A549 (cell line): ENCODE data around the gene CTDSPL. TPM values are rescaled to one million over a fixed set of nuclear protein-coding genes. Genes with fewer than 3 reads are reported as not detected.

Experiments used
- ATAC-seq, 2 experiments: fragments of 200-7000 bp in 1 of 2; fragments of >200 bp in 1 of 2; cut with Nextera tagmentation in 1 of 2; cut with Tn5 transposase in 1 of 2; 3 replicates each; pipeline versions ENCODE4 v1.8.0 to v1.9.1; 2018 to 2020; ENCODE audit warnings: mild to moderate bottlenecking in 1 of 2, moderate library complexity in 1 of 2
- CTCF ChIA-PET: fragments of 300-600 bp; sonication (Branson Sonifier 250); formaldehyde crosslinking; extraction: SDS; loops from one replicate; lab custom pipeline; 2021; ENCODE audit warnings: antibody characterized with exemption, inconsistent platforms; lab: Yijun Ruan, JAX
- POLR2A ChIA-PET: fragments of 350-600 bp; formaldehyde crosslinking; extraction: SDS; loops from one replicate; lab custom pipeline; 2021; ENCODE audit warnings: antibody characterized with exemption, inconsistent platforms; lab: Yijun Ruan, JAX
- DNase-seq, 2 experiments: peaks; one replicate each; pipeline versions ENCODE4 v3.0.0 to v3.0.0-alpha.2; 2011 to 2016; ENCODE audit warnings: low read depth in 1 of 2, low spot score in 1 of 2
- FAIRE-seq: peaks from 2 replicates; lab custom pipeline; 2011; peaks lifted over from hg19 to GRCh38; lab: Jason Lieb, UNC
- H3K27ac ChIP-seq, 2 experiments: fragments of >200 bp; sonication (Bioruptor Twin); formaldehyde crosslinking; 3 replicates each; pipeline ENCODE4 v1.5.1; 2016 to 2017
- H3K4me1 ChIP-seq: fragments of >200 bp; sonication (Bioruptor Twin); formaldehyde crosslinking; 3 replicates; pipeline ENCODE4 v1.6.1; 2016
- H3K4me2 ChIP-seq: fragments of >200 bp; sonication (Bioruptor Twin); formaldehyde crosslinking; 3 replicates; pipeline ENCODE4 v1.6.1; 2016
- H3K4me3 ChIP-seq: fragments of >200 bp; sonication (Bioruptor Twin); formaldehyde crosslinking; 3 replicates; pipeline ENCODE4 v1.5.1; 2016
- H3K9me3 ChIP-seq: fragments of >200 bp; sonication (Bioruptor Twin); formaldehyde crosslinking; 3 replicates; pipeline ENCODE4 v1.6.1; 2016
- BHLHE40 ChIP-seq: IDR thresholded peaks from 2 replicates; pipeline ENCODE4 v1.6.1; 2012; ENCODE audit warnings: low read depth, low read length, inconsistent platforms
- CBX8 ChIP-seq: fragments of 200-600 bp; sonication (generic); IDR thresholded peaks from 2 replicates; pipeline ENCODE4 v1.6.1; 2016
- CEBPB ChIP-seq, 2 experiments: fragments of >200 bp in 1 of 2; sonication (Bioruptor Twin) in 1 of 2; formaldehyde crosslinking in 1 of 2; IDR thresholded peaks; 2 replicates each; pipeline ENCODE4 v1.6.1; 2012 to 2016
- CHD4 ChIP-seq: fragments of 200-600 bp; sonication (generic); IDR thresholded peaks from 2 replicates; pipeline ENCODE4 v1.6.1; 2016; ENCODE audit warnings: antibody characterized with exemption, mild to moderate bottlenecking, borderline replicate concordance
- EHF ChIP-seq: fragments of 250-450 bp; sonication (Bioruptor Pico); IDR thresholded peaks from 2 replicates; pipeline ENCODE4 v1.5.0; 2020; ENCODE audit warnings: mild to moderate bottlenecking
- EHMT2 ChIP-seq: fragments of 200-600 bp; sonication (generic); IDR thresholded peaks from 2 replicates; pipeline ENCODE4 v1.6.1; 2016; ENCODE audit warnings: antibody characterized with exemption, low read depth, mild to moderate bottlenecking, moderate library complexity
- EP300 ChIP-seq, 2 experiments: fragments of >200 bp; sonication (Bioruptor Twin); formaldehyde crosslinking; IDR thresholded peaks; 2 replicates in 1 of 2; 3 replicates in 1 of 2; pipeline ENCODE4 v1.6.1; 2016 to 2017
- FOSB ChIP-seq: fragments of 250-450 bp; sonication (Bioruptor Pico); IDR thresholded peaks from 2 replicates; pipeline ENCODE4 v1.5.0; 2020; ENCODE audit warnings: mild to moderate bottlenecking, moderate library complexity
- FOSL2 ChIP-seq, 2 experiments: fragments of 450-650 bp in 1 of 2; fragments of >200 bp in 1 of 2; sonication (Bioruptor Twin) in 1 of 2; formaldehyde crosslinking; IDR thresholded peaks; 2 replicates each; pipeline versions ENCODE4 v1.5.0 to v1.6.1; 2016 to 2020; ENCODE audit warnings: mild to moderate bottlenecking in 1 of 2, moderate library complexity in 1 of 2
- HDAC2 ChIP-seq: fragments of 200-600 bp; sonication (generic); IDR thresholded peaks from 2 replicates; pipeline ENCODE4 v1.6.1; 2016
- HEYL ChIP-seq: fragments of 250-450 bp; sonication (Bioruptor Pico); IDR thresholded peaks from 2 replicates; pipeline ENCODE4 v1.8.0; 2021; ENCODE audit warnings: mild to moderate bottlenecking, moderate library complexity
- HOXA7 ChIP-seq: fragments of 250-450 bp; sonication (Bioruptor Pico); IDR thresholded peaks from 2 replicates; pipeline ENCODE4 v1.5.0; 2020; ENCODE audit warnings: mild to moderate bottlenecking, moderate library complexity
- JUN ChIP-seq, 2 experiments: fragments of >200 bp; sonication (Bioruptor Twin); formaldehyde crosslinking; IDR thresholded peaks; 2 replicates in 1 of 2; 3 replicates in 1 of 2; pipeline ENCODE4 v1.6.1; 2016 to 2017
- KDM5A ChIP-seq: fragments of 200-600 bp; sonication (generic); IDR thresholded peaks from 2 replicates; pipeline ENCODE4 v1.6.1; 2016; ENCODE audit warnings: antibody characterized with exemption, mild to moderate bottlenecking
- MAX ChIP-seq: IDR thresholded peaks from 2 replicates; pipeline ENCODE4 v1.6.1; 2012
- NPAS2 ChIP-seq: fragments of 250-450 bp; sonication (Bioruptor Pico); IDR thresholded peaks from 2 replicates; pipeline ENCODE4 v1.8.0; 2022; ENCODE audit warnings: mild to moderate bottlenecking, moderate library complexity, borderline replicate concordance
- POLR2AphosphoS2 ChIP-seq: conservative IDR thresholded peaks from 2 replicates; pipeline ENCODE4 v1.6.1; 2012; ENCODE audit warnings: low read length, improper control_type of control experiment, inconsistent platforms
- RAD21 ChIP-seq, 2 experiments: fragments of >200 bp in 1 of 2; sonication (Bioruptor Twin) in 1 of 2; formaldehyde crosslinking in 1 of 2; IDR thresholded peaks in 1 of 2; conservative IDR thresholded peaks in 1 of 2; 2 replicates in 1 of 2; 3 replicates in 1 of 2; pipeline ENCODE4 v1.6.1; 2012 to 2018; ENCODE audit warnings: inconsistent platforms in 1 of 2
- RARB ChIP-seq: fragments of 250-450 bp; sonication (Bioruptor Pico); IDR thresholded peaks from 2 replicates; pipeline ENCODE4 v1.8.0; 2021; ENCODE audit warnings: mild to moderate bottlenecking, moderate library complexity
- RFX5 ChIP-seq: fragments of 450-650 bp; IDR thresholded peaks from 2 replicates; pipeline ENCODE4 v1.7.1; 2014; ENCODE audit warnings: antibody characterized with exemption, mild to moderate bottlenecking, moderate library complexity
- RNF2 ChIP-seq: fragments of 200-600 bp; sonication (generic); IDR thresholded peaks from 2 replicates; pipeline ENCODE4 v1.6.1; 2016; ENCODE audit warnings: low read depth, mild to moderate bottlenecking, antibody characterized with exemption, moderate library complexity, borderline replicate concordance
- SMC3 ChIP-seq: fragments of >200 bp; sonication (Bioruptor Twin); formaldehyde crosslinking; IDR thresholded peaks from 3 replicates; pipeline ENCODE4 v1.6.1; 2018; ENCODE audit warnings: inconsistent platforms
- TP53 ChIP-seq: fragments of 250-450 bp; sonication (Bioruptor Pico); IDR thresholded peaks from 2 replicates; pipeline ENCODE4 v1.5.0; 2021; ENCODE audit warnings: mild to moderate bottlenecking, moderate library complexity
- USF2 ChIP-seq: fragments of 450-650 bp; IDR thresholded peaks from 2 replicates; pipeline ENCODE4 v1.6.1; 2014; ENCODE audit warnings: antibody characterized with exemption
- WGBS: methylation state at CpG from one replicate; pipeline ENCODE4 v1.1.6; 2017; ENCODE audit errors: missing lambda C conversion rate; 5-methylcytosine and 5-hydroxymethylcytosine counted together
- polyA plus RNA-seq, 4 experiments: library from polyadenylated mRNA; depleted of rRNA in 3 of 4; stranded (reverse); fragments of >200 nt; fragmentation: RNase III in 1 of 4; extraction: RNeasy Plus Mini Kit Qiagen cat#74134 plus additional on column Dnase treatment in 1 of 4; gene quantifications; 2 replicates in 3 of 4; 3 replicates in 1 of 4; pipeline ENCODE4 v1.2.3, GENCODE V29; 2011 to 2017

CTDSPL gene
- polyA plus RNA-seq, 2 of the 4 experiments (the other 2 are of a cell fraction): 9.9 to 35.1 TPM

GRCh38 chr3:37996785-37997301, 135.2 kb downstream of the CTDSPL start (continued):
- TF ChIP-seq FOSL2 (IDR thresholded peaks at IDR 0.05): no peak
- TF ChIP-seq FOSL2 (CRISPR knock-in tag; IDR thresholded peaks at IDR 0.05): peak; percentile 20; the same call in 1 of the 2 replicates
- TF ChIP-seq RAD21 (conservative IDR thresholded peaks at IDR 0.05 in 1 of 2, IDR thresholded peaks at IDR 0.05 in 1 of 2): peak; percentile 28 to 41; a peak in 4 of 5 replicates
- TF ChIP-seq CBX8: no peak
- TF ChIP-seq FOSB (CRISPR knock-in tag): no peak
- TF ChIP-seq BHLHE40: peak; percentile 29; the same call in 1 of the 2 replicates
- no peak for TF ChIP-seq EP300 (IDR thresholded peaks at IDR 0.05)
- no peak for TF ChIP-seq KDM5A
- no peak for TF ChIP-seq CHD4
- TF ChIP-seq CEBPB (IDR thresholded peaks at IDR 0.05): no peak
- no peak for TF ChIP-seq TP53 (CRISPR knock-in tag)
- TF ChIP-seq HEYL (CRISPR knock-in tag): no peak
- peak; percentile 73; the same call in 1 of the 2 replicates for TF ChIP-seq NPAS2
- TF ChIP-seq USF2: peak; percentile 94
- TF ChIP-seq MAX: peak; percentile 85
- TF ChIP-seq SMC3: peak; percentile 38; the same call in 1 of the 3 replicates
- no peak for TF ChIP-seq RARB (CRISPR knock-in tag)

GRCh38 chr3:37997342-37997741, 135.7 kb downstream of the CTDSPL start:
- no peak overlapping the region for H3K4me3 ChIP-seq
- FAIRE-seq (no peak), DNase-seq (no peak)
- WGBS: 86% methylated on average over 9 of the region's 10 CpGs
- no peak for TF ChIP-seq EHMT2
- TF ChIP-seq HEYL (CRISPR knock-in tag): no peak
- no peak for TF ChIP-seq JUN (IDR thresholded peaks at IDR 0.05)
- TF ChIP-seq HOXA7 (CRISPR knock-in tag): no peak
- TF ChIP-seq FOSB (CRISPR knock-in tag): no peak
- no peak for TF ChIP-seq RFX5
- TF ChIP-seq RAD21 (conservative IDR thresholded peaks at IDR 0.05 in 1 of 2, IDR thresholded peaks at IDR 0.05 in 1 of 2): no peak
- TF ChIP-seq MAX: no peak
- TF ChIP-seq, all 56 proteins: peak for 0
- ChIA-PET CTCF (interaction anchor here (0.6 to 3.4 kb wide), 26 partner anchors 8 to 349 kb away, joined by 3 to 28 read pairs (median 4); partner anchors contain the start of gene XYLB), POLR2A (interaction anchor here (1.0 kb wide), 1 partner anchor 142 kb away, joined by 3 read pairs; no protein-coding TSS in a partner anchor)
- Histone ChIP-seq H3K4me2 (no peak overlapping the region), H3K4me1 (peaks cover 11% of the 10 kb centered on the region), H3K27ac (no peak overlapping the region), H3K9me3 (no peaks in the 10 kb centered on the region)
- no peak for ATAC-seq

GRCh38 chr3:37997791-37998370, 136.2 kb downstream of the CTDSPL start:
- WGBS: 68% methylated on average over 3 of the region's 6 CpGs
- FAIRE-seq (no peak), DNase-seq (no peak)
- Histone ChIP-seq H3K9me3 (no peaks in the 10 kb centered on the region), H3K4me2 (peak overlapping the region; percentile 91), H3K27ac (peak overlapping the region in 1 of 2 experiments; percentile 81; a peak in 4 of 6 replicates), H3K4me3 (no peak overlapping the region), H3K4me1 (peaks cover 11% of the 10 kb centered on the region)
- ChIA-PET CTCF (interaction anchor here (0.8 to 3.4 kb wide), 13 partner anchors 9 to 349 kb away, joined by 3 to 28 read pairs (median 5); partner anchors contain the start of gene XYLB), POLR2A (no interaction called here)
- TF ChIP-seq EHF (CRISPR knock-in tag) (no peak), POLR2AphosphoS2 (no peak), RNF2 (no peak), HDAC2 (no peak)
- TF ChIP-seq, all 56 proteins: peak for 0
- no peak; a peak in 1 of 6 replicates for ATAC-seq
